AG09319 (cell line): ENCODE results near the gene SNAP47.

Experiments
- DNase-seq: peaks from one replicate; pipeline ENCODE4 v3.0.0-alpha.2; 2010; ENCODE audit warnings: low read depth; ENCODE audit errors: extremely low read depth
- TF ChIP-seq, protein P1 (sequence below): IDR thresholded peaks from 2 replicates; pipeline ENCODE4 v1.5.1; 2011; ENCODE audit warnings: low read depth, mild to moderate bottlenecking, inconsistent platforms, low read length, moderate library complexity

SNAP47 gene

DNA sequence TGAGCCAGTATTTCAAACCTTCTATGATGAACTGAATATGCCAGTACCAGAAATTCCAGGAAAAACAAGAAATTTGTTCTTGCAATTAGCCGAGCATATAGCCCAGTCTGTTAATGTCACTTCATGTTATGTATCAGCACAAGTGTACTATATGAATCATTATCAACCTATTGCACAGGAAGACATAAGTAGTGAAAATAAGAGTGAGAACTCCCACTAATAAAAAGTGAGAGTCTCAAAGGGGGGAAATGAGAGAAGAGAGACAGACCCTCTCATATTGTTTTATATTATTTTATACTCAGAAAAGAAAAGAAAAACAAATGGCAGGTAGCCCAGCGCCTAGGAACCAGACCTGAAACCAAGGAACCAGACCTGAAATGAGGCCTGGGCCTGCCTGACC is 16.3 kb upstream of the SNAP47 start:
- no peak for DNase-seq
- TF ChIP-seq, protein P1, sequence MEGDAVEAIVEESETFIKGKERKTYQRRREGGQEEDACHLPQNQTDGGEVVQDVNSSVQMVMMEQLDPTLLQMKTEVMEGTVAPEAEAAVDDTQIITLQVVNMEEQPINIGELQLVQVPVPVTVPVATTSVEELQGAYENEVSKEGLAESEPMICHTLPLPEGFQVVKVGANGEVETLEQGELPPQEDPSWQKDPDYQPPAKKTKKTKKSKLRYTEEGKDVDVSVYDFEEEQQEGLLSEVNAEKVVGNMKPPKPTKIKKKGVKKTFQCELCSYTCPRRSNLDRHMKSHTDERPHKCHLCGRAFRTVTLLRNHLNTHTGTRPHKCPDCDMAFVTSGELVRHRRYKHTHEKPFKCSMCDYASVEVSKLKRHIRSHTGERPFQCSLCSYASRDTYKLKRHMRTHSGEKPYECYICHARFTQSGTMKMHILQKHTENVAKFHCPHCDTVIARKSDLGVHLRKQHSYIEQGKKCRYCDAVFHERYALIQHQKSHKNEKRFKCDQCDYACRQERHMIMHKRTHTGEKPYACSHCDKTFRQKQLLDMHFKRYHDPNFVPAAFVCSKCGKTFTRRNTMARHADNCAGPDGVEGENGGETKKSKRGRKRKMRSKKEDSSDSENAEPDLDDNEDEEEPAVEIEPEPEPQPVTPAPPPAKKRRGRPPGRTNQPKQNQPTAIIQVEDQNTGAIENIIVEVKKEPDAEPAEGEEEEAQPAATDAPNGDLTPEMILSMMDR = no peak

DNA sequence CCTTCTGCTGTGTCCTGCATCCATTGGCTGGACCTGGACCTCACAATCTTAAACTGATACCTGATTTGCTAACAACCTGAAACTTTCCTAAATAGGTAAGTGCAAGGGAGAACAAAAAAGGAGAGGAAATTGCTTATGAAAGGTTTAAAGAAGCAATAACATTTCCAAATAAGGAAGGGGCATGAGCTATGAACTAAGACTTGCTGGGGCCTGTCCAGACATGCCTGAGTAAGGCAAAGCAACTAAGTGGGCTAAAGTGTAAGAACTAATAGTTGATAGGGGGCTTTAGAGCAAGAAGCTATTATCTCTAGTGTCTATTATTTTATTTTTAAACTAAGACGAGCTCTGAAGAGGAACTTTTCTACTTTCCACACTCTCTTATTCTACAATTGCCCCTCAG is 11.8 kb upstream of the SNAP47 start:
- TF ChIP-seq, protein P1 = no peak
- no peak for DNase-seq

DNA sequence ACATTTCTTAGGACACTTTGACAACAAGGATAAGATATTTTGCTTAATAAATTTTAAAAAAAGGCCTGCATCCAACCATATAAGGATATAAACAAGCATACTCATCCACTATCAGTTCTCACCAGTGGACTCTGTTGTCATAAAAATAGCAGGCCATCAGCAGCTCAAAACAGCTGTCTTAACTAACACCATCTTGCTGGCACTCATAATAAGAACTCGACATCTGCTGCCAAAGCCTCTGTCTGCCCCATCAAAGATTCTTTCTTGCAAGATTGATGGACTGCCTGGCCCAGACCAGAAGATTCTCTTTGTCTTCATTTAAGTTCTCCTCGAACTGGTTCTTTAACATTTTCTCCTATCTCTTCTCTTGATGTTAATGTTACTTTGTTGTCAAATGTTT is 10.2 kb upstream of the SNAP47 start:
- DNase-seq = no peak
- TF ChIP-seq, protein P1 = no peak

DNA sequence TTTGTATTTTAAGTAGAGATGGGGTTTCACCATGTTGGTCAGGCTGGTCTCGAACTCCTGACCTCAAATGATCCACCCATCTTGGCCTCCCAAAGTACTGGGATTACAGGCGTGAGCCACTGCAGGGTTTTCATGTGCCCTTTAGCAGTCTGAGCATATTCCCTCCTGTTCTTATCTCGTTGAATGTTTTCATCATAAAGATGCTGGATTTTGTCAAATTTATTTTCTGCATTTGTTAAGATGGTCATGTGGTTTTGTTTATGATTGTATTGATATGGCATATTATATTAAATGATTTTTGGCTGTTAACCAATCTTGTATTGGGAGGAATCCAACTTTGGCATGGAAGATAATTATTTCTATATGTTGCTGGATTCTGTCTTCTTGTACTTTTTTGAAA is 8.9 kb upstream of the SNAP47 start:
- no peak for DNase-seq
- TF ChIP-seq, protein P1 = no peak

DNA sequence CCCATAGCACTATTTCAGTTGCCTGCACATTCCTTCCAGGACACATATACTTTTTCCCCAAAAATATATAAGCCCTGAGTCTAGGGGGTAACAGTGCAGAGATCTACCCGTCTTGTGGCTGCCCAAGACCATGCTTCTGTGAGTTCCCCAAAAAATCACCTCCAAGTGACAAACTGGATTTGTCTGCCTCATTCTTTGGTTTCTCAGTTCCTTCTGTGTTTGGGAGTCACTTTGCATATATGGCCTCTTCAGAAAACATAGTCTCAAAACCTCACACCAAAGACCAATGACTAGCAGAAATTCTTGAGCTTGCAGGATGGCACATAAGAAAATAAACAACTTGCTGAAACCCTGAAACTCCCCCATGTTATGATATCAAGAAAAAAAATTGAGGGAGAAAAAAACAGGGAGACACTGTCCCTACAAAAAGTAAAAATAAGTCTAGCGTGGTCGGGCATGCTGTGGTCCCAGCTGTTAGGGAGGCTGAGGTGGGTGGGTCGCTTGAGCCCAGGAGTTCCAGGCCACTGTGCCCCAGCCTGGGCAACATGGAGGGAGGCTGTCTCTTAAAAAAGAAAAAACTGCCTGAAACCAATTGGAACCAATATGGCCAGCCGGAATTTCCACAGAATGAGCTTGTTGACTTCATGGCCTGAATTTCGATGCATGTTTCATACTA is 8.2 kb upstream of the SNAP47 start:
- no peak for DNase-seq
- TF ChIP-seq, protein P1 = no peak

DNA sequence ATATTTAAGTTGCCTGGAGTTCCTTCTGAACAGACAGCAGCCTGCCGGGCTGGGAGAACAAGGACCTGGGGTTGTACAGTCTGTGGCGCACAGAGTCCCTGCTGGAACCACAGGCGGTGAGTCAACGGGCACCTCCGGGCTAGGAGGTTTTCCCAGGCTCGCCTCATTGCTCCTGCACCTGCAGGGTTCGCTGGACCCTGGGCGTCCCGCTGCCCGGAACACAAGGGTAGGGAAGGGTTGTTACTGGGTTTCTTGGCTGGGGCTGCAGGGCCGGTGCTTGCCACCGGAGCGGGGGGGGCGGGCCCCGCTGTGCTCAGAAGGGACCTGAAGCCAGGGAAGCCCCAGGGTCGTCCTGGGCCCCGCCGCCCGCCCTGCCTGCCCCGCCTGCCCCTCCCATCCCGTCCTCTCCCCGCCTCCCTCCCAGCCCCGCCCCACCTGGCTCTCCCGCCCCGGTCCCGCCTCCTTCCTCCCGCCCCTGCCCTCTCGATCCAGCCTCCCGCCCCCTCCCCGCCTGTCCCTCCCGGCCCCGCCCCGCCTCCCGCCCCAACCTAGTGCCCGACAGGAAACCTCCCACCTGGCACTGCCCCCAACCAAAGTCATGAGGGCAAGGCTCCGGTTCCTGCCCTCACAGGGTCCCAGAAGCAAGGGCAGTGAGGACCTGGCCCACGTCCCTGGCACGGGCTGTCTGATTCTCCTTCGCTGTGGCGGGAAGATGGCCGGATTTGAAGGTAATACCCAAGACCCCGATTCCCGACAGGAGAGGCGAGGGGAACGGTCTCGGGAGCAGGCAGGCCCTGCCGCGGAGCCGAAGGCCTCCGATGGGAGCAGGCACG is 7.0 kb upstream of the SNAP47 start:
- no peak for DNase-seq
- TF ChIP-seq, protein P1 = no peak

DNA sequence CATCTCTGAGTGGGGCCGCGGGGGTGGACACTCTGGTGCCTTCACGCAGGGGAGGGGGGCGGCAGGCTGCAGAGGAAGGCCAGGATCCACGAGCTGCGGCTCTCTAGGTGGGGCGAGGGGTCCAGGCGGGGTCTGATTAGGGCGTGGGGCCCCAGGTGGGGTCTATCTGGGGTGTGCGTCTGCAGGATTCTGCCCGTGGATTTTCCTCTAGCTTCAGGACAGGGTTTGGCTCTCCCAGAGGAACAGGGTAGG is 6.4 kb upstream of the SNAP47 start:
- TF ChIP-seq, protein P1 = no peak
- DNase-seq = no peak
